Vagina (tissue), 2 donors: ENCODE measurements around the gene VSIR.

ENCODE experiments used
- POLR2A ChIP-seq, 2 donors: fragments of 450-650 bp; IDR thresholded peaks; one replicate each; pipeline ENCODE4 v1.6.1; 2017; ENCODE audit warnings: antibody characterized with exemption in 2 of 2, mild to moderate bottlenecking in 2 of 2, moderate library complexity in 2 of 2
- POLR2AphosphoS5 ChIP-seq, 2 donors: sonication (generic); formaldehyde crosslinking; IDR thresholded peaks; one replicate each; pipeline ENCODE4 v1.9.0; 2017; ENCODE audit warnings: antibody characterized with exemption in 2 of 2, mild to moderate bottlenecking in 2 of 2, low read depth in 1 of 2; ENCODE audit not compliant: insufficient read depth in 1 of 2

- TF ChIP-seq POLR2A (IDR thresholded peaks at IDR 0.05) = no peak
- TF ChIP-seq POLR2AphosphoS5 (IDR thresholded peaks at IDR 0.05; ENCODE audit: insufficient read depth in 1 of 2, low read depth in 1 of 2) = no peak
Measured at GRCh38 chr10:71714592-71714991, 58.7 kb downstream of the VSIR start.
